ENCODE results near the gene P2RY11.

The P2RY11 gene

GRCh38 chr19:10093295-10094186, 18.0 kb upstream of the P2RY11 start:
- DNase-seq (ENCODE audit: low spot score), result no peak

GRCh38 chr19:10095622-10095947, 15.9 kb upstream of the P2RY11 start:
- DNase-seq (ENCODE audit: low spot score), result no peak

- peak; percentile 91 for DNase-seq (ENCODE audit: low spot score)
Measured at GRCh38 chr19:10095948-10096614, 15.4 kb upstream of the P2RY11 start.

DNA sequence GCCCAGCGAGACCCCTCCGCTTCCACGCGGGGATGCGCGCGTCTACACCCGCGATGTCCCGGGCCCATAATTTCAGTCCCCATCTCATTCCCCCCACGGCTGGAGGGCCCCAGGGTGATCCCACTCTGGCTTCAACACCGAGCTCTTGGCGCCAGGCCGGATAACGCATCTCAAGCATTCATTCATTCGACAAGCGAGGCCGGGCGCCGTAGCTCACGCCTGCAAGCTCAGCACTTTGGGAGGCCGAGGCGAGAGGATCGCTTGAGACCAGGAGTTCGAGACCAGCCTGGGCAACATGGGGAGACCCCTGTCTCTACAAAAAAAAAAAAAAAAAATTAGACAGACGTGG, 14.9 kb upstream of the P2RY11 start:
- DNase-seq (ENCODE audit: low spot score), result no peak

GRCh38 chr19:10100163-10100785, 11.2 kb upstream of the P2RY11 start:
- no peak for DNase-seq (ENCODE audit: low spot score)

DNA sequence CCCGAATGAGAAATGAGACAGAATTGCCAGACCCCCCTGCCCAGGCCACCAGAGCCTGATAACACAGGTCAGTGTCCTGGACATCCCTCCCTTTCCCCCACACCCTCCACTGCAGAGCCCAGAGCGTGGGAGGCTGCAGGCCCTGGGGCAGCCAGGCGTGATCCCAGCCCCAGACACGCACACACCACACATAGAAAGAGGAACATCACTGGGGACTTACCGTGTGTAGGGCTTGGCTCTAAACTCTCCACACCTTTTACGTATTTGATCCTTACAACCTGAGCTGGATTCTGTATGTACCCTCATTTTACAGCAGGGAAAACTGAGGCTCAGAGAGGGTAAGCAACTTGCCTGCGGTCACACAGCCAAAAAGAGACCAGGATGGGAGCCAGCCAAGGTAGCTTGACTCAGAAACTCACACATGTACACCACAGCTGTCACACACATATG, 8.7 kb upstream of the P2RY11 start:
- no peak for DNase-seq (ENCODE audit: low spot score)

- DNase-seq (ENCODE audit: low spot score), result no peak
Measured at GRCh38 chr19:10104130-10104513, 7.4 kb upstream of the P2RY11 start.

DNA sequence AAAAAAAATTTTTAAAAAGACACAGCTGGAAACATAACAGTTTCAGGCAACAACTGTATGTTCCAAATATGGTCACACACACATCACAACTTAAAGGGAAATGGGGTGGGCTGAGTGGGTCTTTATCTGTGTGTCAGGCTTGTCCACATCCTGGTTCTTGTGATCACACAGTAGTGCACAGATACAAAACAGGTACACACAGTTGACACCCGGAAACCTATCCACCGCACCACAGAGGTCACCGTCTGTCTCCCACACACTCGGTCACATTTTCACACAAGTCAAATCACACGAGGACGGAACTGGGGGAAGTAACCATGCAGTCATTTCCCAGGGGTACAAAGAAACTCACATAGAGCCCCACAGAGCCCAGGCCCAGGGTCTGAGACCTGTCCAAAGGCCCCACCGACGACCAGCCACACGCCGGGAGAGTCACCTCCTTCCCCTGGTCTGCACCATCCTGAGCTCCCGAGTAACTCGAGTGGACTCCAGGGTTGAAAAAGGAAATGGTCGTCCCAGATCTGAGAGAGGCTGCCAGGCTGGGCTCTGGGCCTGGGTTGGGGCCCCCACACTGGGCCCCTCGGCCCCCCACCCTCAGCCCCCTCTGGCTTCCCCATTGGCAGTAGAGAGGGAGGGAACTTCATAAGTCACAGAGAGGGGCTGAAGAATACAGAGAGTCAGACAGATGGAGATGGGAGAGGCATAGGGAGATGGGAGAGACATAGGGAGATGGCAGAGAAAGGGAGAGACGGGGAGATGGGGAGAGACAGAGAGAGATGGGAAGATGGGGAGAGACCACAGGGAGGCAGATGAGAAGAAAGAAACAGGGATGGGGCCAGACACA, 6.6 kb upstream of the P2RY11 start:
- DNase-seq (ENCODE audit: low spot score), result no peak

GRCh38 chr19:10105509-10106099, 5.9 kb upstream of the P2RY11 start:
- DNase-seq (ENCODE audit: low spot score), result no peak

- DNase-seq (ENCODE audit: low spot score), result peak; percentile 97
Measured at GRCh38 chr19:10106100-10106936, 5.2 kb upstream of the P2RY11 start, which contains the start of gene PPAN. Gene PPAN (plus strand): TSS chr19:10106362. CDS start chr19:10106395, 33 bp downstream.

- DNase-seq (ENCODE audit: low spot score), result no peak
Measured at GRCh38 chr19:10107254-10107653, 4.2 kb upstream of the P2RY11 start.

DNA sequence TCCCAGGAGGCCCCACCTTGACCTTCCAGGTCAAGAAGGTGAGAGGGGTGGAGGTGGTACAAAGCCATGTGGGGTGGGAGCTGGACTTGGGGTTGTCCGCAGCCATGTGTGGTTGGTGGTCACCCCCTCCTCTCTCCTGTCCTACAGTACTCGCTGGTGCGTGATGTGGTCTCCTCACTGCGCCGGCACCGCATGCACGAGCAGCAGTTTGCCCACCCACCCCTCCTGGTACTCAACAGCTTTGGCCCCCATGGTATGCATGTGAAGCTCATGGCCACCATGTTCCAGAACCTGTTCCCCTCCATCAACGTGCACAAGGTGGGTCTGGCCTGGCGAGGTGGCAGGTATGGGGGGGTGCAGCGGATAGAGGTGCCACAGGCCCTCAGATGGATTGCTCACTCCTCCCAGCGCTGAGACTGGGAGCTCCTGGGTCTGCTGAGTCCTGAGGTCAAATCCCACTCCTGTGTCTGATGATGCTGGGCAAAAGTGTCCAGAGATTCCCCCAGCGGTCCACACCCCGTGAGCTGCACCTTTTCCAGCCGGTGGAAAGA, 3.6 kb upstream of the P2RY11 start:
- DNase-seq (ENCODE audit: low spot score), result no peak

GRCh38 chr19:10109528-10109927, 2.0 kb upstream of the P2RY11 start:
- DNase-seq (ENCODE audit: low spot score), result no peak

GRCh38 chr19:10110076-10110971, 1.2 kb upstream of the P2RY11 start:
- no peak for DNase-seq (ENCODE audit: low spot score)

- no peak for DNase-seq (ENCODE audit: low spot score)
Measured at GRCh38 chr19:10110972-10111317, 548 bp upstream of the P2RY11 start.

DNA sequence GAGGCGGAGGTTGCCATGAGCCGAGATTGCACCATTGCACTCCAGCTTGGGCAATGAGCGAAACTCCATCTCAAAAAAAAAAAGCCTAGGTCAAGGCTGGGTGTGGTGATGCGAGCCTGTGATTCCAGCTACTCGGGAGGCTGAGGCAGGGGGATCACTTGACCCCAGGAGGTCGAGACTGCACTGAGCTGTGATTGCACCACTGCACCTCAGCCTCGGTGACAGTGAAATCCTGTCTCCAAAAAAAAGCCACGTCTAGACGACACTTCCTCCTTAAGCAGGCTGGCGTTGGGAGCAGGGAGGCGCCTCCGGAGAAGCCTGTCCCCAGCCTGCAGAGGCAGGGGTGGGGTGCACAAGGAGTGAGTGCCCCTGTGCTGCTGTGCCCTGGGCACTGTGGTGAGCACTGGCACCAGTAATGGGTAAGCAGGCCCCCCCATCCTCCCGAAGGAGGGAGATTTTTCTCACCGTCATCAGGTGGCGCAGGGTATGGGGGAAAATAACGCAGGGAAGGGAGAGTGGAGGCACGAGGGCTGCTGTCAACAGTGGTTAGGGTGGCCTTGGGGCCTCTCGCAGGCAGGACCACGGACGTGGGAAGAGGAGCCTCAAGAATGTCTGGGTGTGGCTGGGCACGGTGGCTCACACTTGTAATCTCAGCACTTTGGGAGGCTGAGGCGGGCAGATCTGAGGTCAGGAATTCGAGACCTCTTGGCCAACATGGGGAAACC, 706 bp downstream of the P2RY11 start:
- no peak for DNase-seq (ENCODE audit: low spot score)

DNA sequence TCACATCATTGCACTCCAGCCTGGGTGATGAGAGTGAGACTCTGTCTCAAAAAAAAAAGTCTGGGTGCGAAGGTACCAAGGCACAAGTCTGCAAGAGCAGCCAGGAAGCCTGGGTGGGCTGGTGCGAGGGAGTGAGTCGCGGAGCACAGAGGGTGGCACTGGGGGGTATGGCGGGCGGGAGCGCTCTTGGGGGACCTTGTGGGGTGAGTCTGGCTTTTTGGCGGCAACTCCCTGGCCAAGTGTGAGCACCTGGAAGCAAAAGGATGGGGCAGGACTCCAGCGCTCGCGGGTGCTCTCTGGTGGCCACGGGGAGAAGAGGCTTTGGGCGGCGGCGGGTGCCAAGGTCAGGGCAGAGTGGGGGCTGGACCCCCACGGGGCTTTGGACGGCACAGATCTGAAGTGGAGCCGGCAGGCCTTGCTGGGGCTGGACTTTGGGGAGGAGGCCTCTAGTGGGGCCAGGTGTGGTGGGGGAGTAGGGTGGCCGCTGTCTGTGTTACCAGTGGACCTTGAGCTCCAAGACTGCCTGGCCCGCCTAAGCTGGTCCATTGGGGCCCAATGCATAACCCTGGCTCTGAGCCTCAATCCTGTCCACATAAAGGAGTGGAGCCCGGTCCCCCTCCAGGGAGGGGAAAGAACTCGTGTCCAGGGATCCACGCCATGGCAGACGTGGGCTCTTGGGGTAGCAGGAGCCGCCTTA, 1.6 kb downstream of the P2RY11 start:
- no peak for DNase-seq (ENCODE audit: low spot score)

GRCh38 chr19:10113592-10113963, 2.1 kb downstream of the P2RY11 start:
- DNase-seq (ENCODE audit: low spot score), result no peak
